Left lung (tissue), 10 donors: ENCODE measurements around the gene ABCB4. TPM values are rescaled to one million over a fixed set of nuclear protein-coding genes. Genes with fewer than 3 reads are reported as not detected.

Experiments used
- ATAC-seq: fragments of 200-7000 bp; cut with Tn5 transposase; one replicate; pipeline ENCODE4 v1.9.1; 2020; ENCODE audit warnings: moderate library complexity
- DNase-seq, 4 donors: peaks; one replicate each; pipeline ENCODE4 v3.0.0-alpha.2; 2013 to 2020
- H3K27ac ChIP-seq, 2 donors: fragments of 200-600 bp; sonication (generic) in 1 of 2; one replicate each; pipeline versions ENCODE4 v1.5.0 to v1.8.0; 2020 to 2021
- H3K27me3 ChIP-seq, 2 donors: fragments of 200-600 bp; sonication (generic) in 1 of 2; one replicate each; pipeline versions ENCODE4 v1.5.0 to v1.8.0; 2020 to 2021
- H3K36me3 ChIP-seq, 2 donors: fragments of 200-600 bp; sonication (generic) in 1 of 2; one replicate each; pipeline versions ENCODE4 v1.5.0 to v1.8.0; 2020 to 2021
- H3K4me1 ChIP-seq, 2 donors: fragments of 200-600 bp; one replicate each; pipeline ENCODE4 v1.8.0; 2021
- H3K4me3 ChIP-seq, 2 donors: fragments of 200-600 bp; sonication (generic) in 1 of 2; one replicate each; pipeline versions ENCODE4 v1.5.0 to v1.8.0; 2020 to 2021; ENCODE audit warnings: mild to moderate bottlenecking in 1 of 2
- H3K9me3 ChIP-seq, 2 donors: fragments of 200-600 bp; sonication (generic) in 1 of 2; one replicate each; pipeline versions ENCODE4 v1.5.0 to v1.8.0; 2020 to 2021
- CTCF ChIP-seq, 2 donors: fragments of 200-600 bp; sonication (generic) in 1 of 2; IDR thresholded peaks; one replicate each; pipeline versions ENCODE4 v1.5.0 to v1.8.0; 2021; ENCODE audit warnings: antibody characterized with exemption in 2 of 2
- intact Hi-C, 2 donors: fragments of 100-400 bp; cut with DNase I; formaldehyde crosslinking; loops; one replicate each; pipeline versions ENCODE4 v1.11.2 to v1.14.2; 2022
- polyA plus RNA-seq, 6 donors: library from polyadenylated mRNA; unstranded; fragments of 120-200 nt; gene quantifications; one replicate each; pipeline ENCODE4 v1.2.1, GENCODE V29; 2013; ENCODE audit not compliant: insufficient read length in 6 of 6
- total RNA-seq, 2 donors: library from RNA; stranded (reverse); fragmentation: NEBNext Ultra II Directional; extraction: Animal tissue kit (Norgen Biotek cat#: 25700); gene quantifications; one replicate each; pipeline ENCODE4 v1.2.1, GENCODE V29; 2021
- donor health status: DM: no; HTN: yes; CAD: no.
- donor health status: DM: no; HTN: no; CAD: no.

Gene ABCB4
- total and polyA plus RNA-seq, 8 donors = 0.16 to 1.8 (median 1.1) TPM

GRCh38 chr7:87432536-87432935 is 42.9 kb downstream of the ABCB4 start:
- ATAC-seq = no peak
- no peak for DNase-seq
- no peak overlapping the region for H3K27ac ChIP-seq
- no peaks in the 10 kb centered on the region for H3K9me3 ChIP-seq
- no peak for TF ChIP-seq CTCF (IDR thresholded peaks at IDR 0.05)
- intact Hi-C loops = no loop called here
- H3K27me3 ChIP-seq = no peaks in the 10 kb centered on the region
- H3K4me3 ChIP-seq = no peak overlapping the region
- no peaks in the 10 kb centered on the region for H3K36me3 ChIP-seq
- H3K4me1 ChIP-seq = no peaks in the 10 kb centered on the region

- no peak for TF ChIP-seq CTCF (IDR thresholded peaks at IDR 0.05)
- Histone ChIP-seq H3K27me3 (no peaks in the 10 kb centered on the region), H3K9me3 (no peaks in the 10 kb centered on the region), H3K4me3 (no peak overlapping the region), H3K4me1 (no peaks in the 10 kb centered on the region), H3K27ac (no peak overlapping the region), H3K36me3 (no peaks in the 10 kb centered on the region)
- ATAC-seq (no peak), DNase-seq (no peak)
- intact Hi-C loops = no loop called here
Observed at GRCh38 chr7:87427288-87427687, 48.2 kb downstream of the ABCB4 start.

- ATAC-seq = no peak
- DNase-seq = no peak
- no peak overlapping the region for H3K4me3 ChIP-seq
- H3K36me3 ChIP-seq = no peaks in the 10 kb centered on the region
- H3K9me3 ChIP-seq = no peaks in the 10 kb centered on the region
- no peaks in the 10 kb centered on the region for H3K4me1 ChIP-seq
- TF ChIP-seq CTCF (IDR thresholded peaks at IDR 0.05) = no peak
- no peak overlapping the region for H3K27ac ChIP-seq
- no peaks in the 10 kb centered on the region for H3K27me3 ChIP-seq
- intact Hi-C loops = no loop called here
Observed at GRCh38 chr7:87426160-87426559, 49.3 kb downstream of the ABCB4 start.

GRCh38 chr7:87424075-87424474 is 51.4 kb downstream of the ABCB4 start:
- Histone ChIP-seq H3K4me3 (no peak overlapping the region), H3K36me3 (no peaks in the 10 kb centered on the region), H3K9me3 (no peaks in the 10 kb centered on the region), H3K27me3 (no peaks in the 10 kb centered on the region), H3K27ac (no peak overlapping the region), H3K4me1 (no peaks in the 10 kb centered on the region)
- TF ChIP-seq CTCF (IDR thresholded peaks at IDR 0.05) = no peak
- intact Hi-C loops = no loop called here
- DNase-seq (no peak), ATAC-seq (no peak)

- no peaks in the 10 kb centered on the region for H3K9me3 ChIP-seq
- H3K4me1 ChIP-seq = no peaks in the 10 kb centered on the region
- intact Hi-C loops = no loop called here
- no peaks in the 10 kb centered on the region for H3K27me3 ChIP-seq
- H3K4me3 ChIP-seq = no peak overlapping the region
- no peaks in the 10 kb centered on the region for H3K36me3 ChIP-seq
- ATAC-seq (no peak), DNase-seq (no peak)
- TF ChIP-seq CTCF (IDR thresholded peaks at IDR 0.05) = no peak
- no peak overlapping the region for H3K27ac ChIP-seq
Observed at GRCh38 chr7:87420173-87420572, 55.3 kb downstream of the ABCB4 start.
